Peyer's patch (tissue), 4 donors: ENCODE measurements around the gene KCTD4. TPM values are rescaled to one million over a fixed set of nuclear protein-coding genes. Genes with fewer than 3 reads are reported as not detected.
"Not testable (repeated sequence)": the region's sequence is repeated elsewhere in the genome, so short reads cannot be mapped to it uniquely, and the experiment has no call there.

ENCODE experiments used
- DNase-seq, 3 donors: peaks; one replicate each; pipeline ENCODE4 v3.0.0-alpha.2; 2017 to 2019
- H3K27ac ChIP-seq, 4 donors: fragments of 200-600 bp; sonication (generic); one replicate each; pipeline ENCODE4 v1.5.1; 2016 to 2019
- H3K27me3 ChIP-seq, 2 donors: fragments of 200-600 bp; sonication (generic); one replicate each; pipeline ENCODE4 v1.5.1; 2019
- H3K36me3 ChIP-seq, 3 donors: fragments of 200-600 bp; sonication (generic); one replicate each; pipeline ENCODE4 v1.5.1; 2016 to 2019
- H3K4me1 ChIP-seq, 4 donors: fragments of 200-600 bp; sonication (generic); one replicate each; pipeline ENCODE4 v1.5.1; 2016 to 2019
- H3K4me3 ChIP-seq, 4 donors: fragments of 200-600 bp; sonication (generic); 1 replicate in 3 of 4; 2 replicates in 1 of 4; pipeline ENCODE4 v1.5.1; 2016 to 2019; ENCODE audit warnings: mild to moderate bottlenecking in 1 of 4
- H3K9me3 ChIP-seq, 4 donors: fragments of 200-600 bp; sonication (generic); one replicate each; pipeline ENCODE4 v1.5.1; 2016 to 2019; ENCODE audit warnings: mild to moderate bottlenecking in 1 of 4
- POLR2A ChIP-seq, 2 donors: fragments of 450-650 bp; IDR thresholded peaks; one replicate each; pipeline ENCODE4 v1.5.1; 2017; ENCODE audit warnings: antibody characterized with exemption in 2 of 2, mild to moderate bottlenecking in 2 of 2, moderate library complexity in 2 of 2
- total RNA-seq, 4 donors: library from RNA; depleted of rRNA; stranded (reverse); fragments of >200 nt; gene quantifications; one replicate each; pipeline ENCODE4 v1.1.0, GENCODE V29; 2016
- TF ChIP-seq, protein P1 (sequence below), 6 experiments: fragments of 450-650 bp in 4 of 6; fragments of 200-600 bp in 2 of 6; sonication (generic) in 1 of 6; IDR thresholded peaks; one replicate each; pipeline ENCODE4 v1.5.1; 2017 to 2019; ENCODE audit warnings: antibody characterized with exemption in 6 of 6, mild to moderate bottlenecking in 3 of 6, moderate library complexity in 1 of 6

The KCTD4 gene
- under 1 TPM in 1 of 4 donors, not detected in 3; 0.35 TPM for total RNA-seq

DNA sequence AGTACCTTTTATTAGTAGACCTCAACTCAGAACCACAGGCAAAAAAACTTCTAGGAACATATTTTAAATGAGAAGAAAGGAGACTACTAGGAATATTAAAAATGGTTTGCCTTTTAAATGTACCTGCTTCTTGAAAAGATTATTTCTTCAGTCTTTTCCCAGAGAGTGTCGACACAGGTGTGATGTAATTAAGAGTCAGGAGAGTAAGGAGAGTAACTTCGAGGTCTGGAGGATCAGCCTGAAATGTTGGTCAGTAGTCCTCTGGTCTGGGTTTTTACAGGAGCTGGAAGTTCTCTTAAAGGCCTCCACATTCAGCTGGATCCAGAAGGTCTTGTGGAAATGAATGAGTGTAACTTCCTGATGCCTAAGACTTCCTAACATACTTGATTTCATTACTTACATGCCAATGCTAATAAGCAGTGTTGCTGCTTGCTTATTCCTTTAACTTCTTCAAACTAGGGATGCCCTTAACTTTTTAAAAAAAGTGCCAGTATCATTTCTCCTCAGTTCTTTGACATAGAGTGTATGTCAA is at the start of gene KCTD4:
Gene KCTD4 (minus strand): TSS at position 345 of the 532 bp plus-strand sequence. CDS start 6,478 bp downstream, outside the sequence.
- TF ChIP-seq, protein P1, sequence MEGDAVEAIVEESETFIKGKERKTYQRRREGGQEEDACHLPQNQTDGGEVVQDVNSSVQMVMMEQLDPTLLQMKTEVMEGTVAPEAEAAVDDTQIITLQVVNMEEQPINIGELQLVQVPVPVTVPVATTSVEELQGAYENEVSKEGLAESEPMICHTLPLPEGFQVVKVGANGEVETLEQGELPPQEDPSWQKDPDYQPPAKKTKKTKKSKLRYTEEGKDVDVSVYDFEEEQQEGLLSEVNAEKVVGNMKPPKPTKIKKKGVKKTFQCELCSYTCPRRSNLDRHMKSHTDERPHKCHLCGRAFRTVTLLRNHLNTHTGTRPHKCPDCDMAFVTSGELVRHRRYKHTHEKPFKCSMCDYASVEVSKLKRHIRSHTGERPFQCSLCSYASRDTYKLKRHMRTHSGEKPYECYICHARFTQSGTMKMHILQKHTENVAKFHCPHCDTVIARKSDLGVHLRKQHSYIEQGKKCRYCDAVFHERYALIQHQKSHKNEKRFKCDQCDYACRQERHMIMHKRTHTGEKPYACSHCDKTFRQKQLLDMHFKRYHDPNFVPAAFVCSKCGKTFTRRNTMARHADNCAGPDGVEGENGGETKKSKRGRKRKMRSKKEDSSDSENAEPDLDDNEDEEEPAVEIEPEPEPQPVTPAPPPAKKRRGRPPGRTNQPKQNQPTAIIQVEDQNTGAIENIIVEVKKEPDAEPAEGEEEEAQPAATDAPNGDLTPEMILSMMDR (IDR thresholded peaks at IDR 0.05) = no peak
- TF ChIP-seq POLR2A (IDR thresholded peaks at IDR 0.05) = no peak
- Histone ChIP-seq H3K4me3 (no peak within 1 kb of the TSS), H3K36me3 (no peaks in the 10 kb centered on the region), H3K9me3 (no peaks in the 10 kb centered on the region), H3K27ac (no peak within 1 kb of the TSS), H3K27me3 (no peaks in the 10 kb centered on the region), H3K4me1 (no peaks in the 10 kb centered on the region)
- no peak for DNase-seq

GRCh38 chr13:45249662-45250061 is 48.8 kb upstream of the KCTD4 start:
- Histone ChIP-seq H3K4me3 (no peak overlapping the region), H3K36me3 (no peaks in the 10 kb centered on the region), H3K27me3 (no peaks in the 10 kb centered on the region), H3K27ac (no peak overlapping the region), H3K9me3 (no peaks in the 10 kb centered on the region), H3K4me1 (no peaks in the 10 kb centered on the region)
- no peak for DNase-seq
- TF ChIP-seq POLR2A (IDR thresholded peaks at IDR 0.05) = no peak
- TF ChIP-seq, protein P1 (IDR thresholded peaks at IDR 0.05) = no peak

- H3K36me3 ChIP-seq, H3K27ac ChIP-seq, DNase-seq, H3K4me3 ChIP-seq, H3K27me3 ChIP-seq, H3K9me3 ChIP-seq: not testable (repeated sequence)
- peaks cover 0 to 12% (median 0%) of the 10 kb centered on the region in 4 donors for H3K4me1 ChIP-seq
Measured at GRCh38 chr13:45244736-45245135, 43.9 kb upstream of the KCTD4 start.

DNA sequence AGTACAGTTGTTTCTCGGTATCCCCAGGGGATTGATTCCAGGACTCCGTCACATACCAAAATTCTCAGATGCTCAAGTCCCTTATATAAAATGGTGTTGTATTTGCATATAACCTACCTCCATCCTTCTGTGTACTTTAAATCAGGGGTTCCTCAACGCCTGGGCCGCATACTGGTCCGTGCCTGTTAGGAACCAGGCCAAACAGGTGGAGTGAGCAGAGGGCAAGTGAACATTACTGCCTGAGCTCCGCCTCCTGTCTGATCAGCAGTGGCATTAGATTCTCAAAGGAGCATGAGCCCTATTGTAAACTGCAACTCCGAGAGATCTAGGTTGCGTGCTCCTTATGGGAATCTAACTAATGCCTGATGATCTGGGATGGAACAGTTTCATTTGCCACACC is 42.2 kb upstream of the KCTD4 start:
- no peaks in the 10 kb centered on the region for H3K9me3 ChIP-seq
- H3K36me3 ChIP-seq = no peaks in the 10 kb centered on the region
- peaks cover 0 to 12% (median 0%) of the 10 kb centered on the region in 4 donors for H3K4me1 ChIP-seq
- H3K27ac ChIP-seq = peak overlapping the region in 2 of 4 donors; percentile 29 to 65
- no peaks in the 10 kb centered on the region for H3K27me3 ChIP-seq
- DNase-seq = peak in 2 of 3 donors; percentile 65 to 78
- H3K4me3 ChIP-seq = peak overlapping the region in 2 of 4 donors; percentile 18 to 25
- TF ChIP-seq, protein P1 (IDR thresholded peaks at IDR 0.05) = peak in 1 of 6 experiments; percentile 19
- no peak for TF ChIP-seq POLR2A (IDR thresholded peaks at IDR 0.05)

- TF ChIP-seq, protein P1 (IDR thresholded peaks at IDR 0.05) = no peak
- TF ChIP-seq POLR2A (IDR thresholded peaks at IDR 0.05) = no peak
- Histone ChIP-seq H3K27me3 (no peaks in the 10 kb centered on the region), H3K4me3 (peak overlapping the region in 1 of 4 donors; percentile 18), H3K4me1 (peaks cover 0 to 12% (median 0%) of the 10 kb centered on the region in 4 donors), H3K36me3 (no peaks in the 10 kb centered on the region), H3K9me3 (no peaks in the 10 kb centered on the region), H3K27ac (peak overlapping the region in 2 of 4 donors; percentile 29 to 65)
- no peak for DNase-seq
Measured at GRCh38 chr13:45242524-45242923, 41.7 kb upstream of the KCTD4 start.

DNA sequence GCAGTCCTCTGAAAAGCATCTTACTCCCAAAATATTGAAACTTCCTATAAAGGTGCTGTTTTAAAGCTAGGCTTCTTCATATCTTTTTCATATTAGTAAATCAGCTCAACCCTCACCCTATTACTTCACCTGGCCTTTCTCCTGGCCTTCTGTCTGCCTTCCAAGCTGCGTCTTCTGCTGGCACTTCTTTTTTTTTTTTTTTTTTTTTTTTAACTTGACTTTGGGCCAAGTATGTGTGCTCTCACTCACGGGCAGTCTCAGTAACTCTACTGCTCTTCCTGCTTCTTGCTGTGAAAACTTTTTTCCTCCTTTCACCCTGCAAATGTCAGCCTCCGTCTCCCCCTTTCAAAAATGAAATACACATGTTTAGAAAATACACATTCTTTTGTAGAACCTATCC is 41.2 kb upstream of the KCTD4 start:
- Histone ChIP-seq H3K4me3 (peak overlapping the region in 1 of 4 donors; percentile 18), H3K4me1 (peaks cover 0 to 12% (median 0%) of the 10 kb centered on the region in 4 donors), H3K36me3 (no peaks in the 10 kb centered on the region), H3K27ac (peak overlapping the region in 2 of 4 donors; percentile 29 to 65), H3K27me3 (no peaks in the 10 kb centered on the region), H3K9me3 (no peaks in the 10 kb centered on the region)
- DNase-seq = no peak
- TF ChIP-seq, protein P1 (IDR thresholded peaks at IDR 0.05) = no peak
- no peak for TF ChIP-seq POLR2A (IDR thresholded peaks at IDR 0.05)
